ENCODE results near the gene SLC5A10.

The SLC5A10 gene

DNA sequence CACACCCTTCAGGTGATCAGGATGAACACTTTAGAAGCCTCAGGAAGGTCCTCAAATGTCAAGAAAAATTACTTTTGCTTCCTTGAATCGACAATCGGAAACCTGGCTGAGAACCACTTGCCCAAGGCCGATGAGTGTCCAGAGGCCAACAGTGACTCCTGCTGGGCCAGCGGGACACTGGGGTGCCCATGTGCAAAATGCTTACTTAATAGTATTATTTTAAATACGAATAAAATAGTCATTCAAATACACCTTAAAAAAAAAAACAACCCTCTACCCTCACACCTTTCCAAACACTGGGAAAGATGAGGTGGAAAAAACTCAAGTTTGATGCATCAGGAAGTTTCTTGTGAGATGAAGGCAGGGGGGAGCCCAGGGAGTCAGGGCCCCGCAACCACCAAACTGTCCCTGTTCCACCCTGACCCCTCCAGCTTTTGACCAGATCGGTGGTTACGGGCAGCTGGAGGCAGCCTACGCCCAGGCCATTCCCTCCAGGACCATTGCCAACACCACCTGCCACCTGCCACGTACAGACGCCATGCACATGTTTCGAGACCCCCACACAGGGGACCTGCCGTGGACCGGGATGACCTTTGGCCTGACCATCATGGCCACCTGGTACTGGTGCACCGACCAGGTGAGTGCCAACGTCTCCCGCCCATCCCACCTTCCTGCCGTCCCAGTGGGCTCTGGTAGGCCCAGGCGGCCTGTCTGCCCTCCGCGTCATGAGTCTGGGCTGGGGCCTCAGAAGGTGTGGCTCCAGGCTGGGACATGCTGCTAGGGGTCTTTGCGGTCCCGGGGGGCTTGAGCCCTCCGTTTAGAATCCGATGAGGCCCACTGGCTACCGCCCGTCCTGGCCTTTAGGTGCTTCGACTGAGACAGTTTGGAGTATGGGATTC, 18.9 kb downstream of the SLC5A10 start:
- no peak overlapping the region for H3K4me3 ChIP-seq (ENCODE audit: low read depth in 1 of 5, low read length in 5 of 5)
- no peaks in the 10 kb centered on the region for H3K27me3 ChIP-seq (ENCODE audit: control insufficient read depth in 5 of 5, insufficient read depth in 4 of 5, low read length in 5 of 5)
- H3K36me3 ChIP-seq (ENCODE audit: control insufficient read depth in 5 of 5, insufficient read depth in 5 of 5, low read length in 5 of 5) = no peaks in the 10 kb centered on the region
- H3K4me1 ChIP-seq (ENCODE audit: control insufficient read depth in 5 of 5, insufficient read depth in 5 of 5, low read length in 5 of 5) = peaks cover 0 to 11% (median 9%) of the 10 kb centered on the region in 5 donors
- no peak overlapping the region for H3K27ac ChIP-seq (ENCODE audit: low read depth, low read length)
- no peaks in the 10 kb centered on the region for H3K9me3 ChIP-seq (ENCODE audit: control insufficient read depth in 5 of 5, low read length in 5 of 5)
- no peak overlapping the region for H3K9ac ChIP-seq (ENCODE audit: low read length in 5 of 5)

DNA sequence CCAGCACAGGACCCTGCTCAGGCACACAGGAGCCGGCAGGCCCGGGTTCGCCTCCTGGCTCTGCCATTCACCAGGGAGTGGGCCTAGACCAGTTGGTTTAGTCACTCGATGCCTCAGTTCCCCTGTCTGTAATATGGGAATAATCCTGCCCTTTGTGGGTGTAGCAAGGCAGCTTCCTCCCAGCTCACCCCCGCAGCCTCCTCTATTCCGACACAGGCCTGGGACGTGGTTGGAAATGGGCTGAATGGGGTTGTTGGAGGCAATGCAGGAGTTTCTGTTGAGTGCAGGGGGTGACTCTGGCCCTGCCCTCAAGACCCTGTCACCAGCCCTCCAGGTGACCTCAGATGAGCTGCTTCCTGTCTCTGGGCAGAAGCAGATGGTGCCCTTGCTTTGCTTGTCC, 19.8 kb downstream of the SLC5A10 start:
- Histone ChIP-seq H3K4me3 (ENCODE audit: low read depth in 1 of 5, low read length in 5 of 5) (no peak overlapping the region), H3K27ac (ENCODE audit: low read depth, low read length) (no peak overlapping the region), H3K4me1 (ENCODE audit: control insufficient read depth in 5 of 5, insufficient read depth in 5 of 5, low read length in 5 of 5) (peaks cover 0 to 8% (median 8%) of the 10 kb centered on the region in 5 donors), H3K27me3 (ENCODE audit: control insufficient read depth in 5 of 5, insufficient read depth in 4 of 5, low read length in 5 of 5) (no peaks in the 10 kb centered on the region), H3K36me3 (ENCODE audit: control insufficient read depth in 5 of 5, insufficient read depth in 5 of 5, low read length in 5 of 5) (no peaks in the 10 kb centered on the region), H3K9me3 (ENCODE audit: control insufficient read depth in 5 of 5, low read length in 5 of 5) (no peaks in the 10 kb centered on the region), H3K9ac (ENCODE audit: low read length in 5 of 5) (no peak overlapping the region)

DNA sequence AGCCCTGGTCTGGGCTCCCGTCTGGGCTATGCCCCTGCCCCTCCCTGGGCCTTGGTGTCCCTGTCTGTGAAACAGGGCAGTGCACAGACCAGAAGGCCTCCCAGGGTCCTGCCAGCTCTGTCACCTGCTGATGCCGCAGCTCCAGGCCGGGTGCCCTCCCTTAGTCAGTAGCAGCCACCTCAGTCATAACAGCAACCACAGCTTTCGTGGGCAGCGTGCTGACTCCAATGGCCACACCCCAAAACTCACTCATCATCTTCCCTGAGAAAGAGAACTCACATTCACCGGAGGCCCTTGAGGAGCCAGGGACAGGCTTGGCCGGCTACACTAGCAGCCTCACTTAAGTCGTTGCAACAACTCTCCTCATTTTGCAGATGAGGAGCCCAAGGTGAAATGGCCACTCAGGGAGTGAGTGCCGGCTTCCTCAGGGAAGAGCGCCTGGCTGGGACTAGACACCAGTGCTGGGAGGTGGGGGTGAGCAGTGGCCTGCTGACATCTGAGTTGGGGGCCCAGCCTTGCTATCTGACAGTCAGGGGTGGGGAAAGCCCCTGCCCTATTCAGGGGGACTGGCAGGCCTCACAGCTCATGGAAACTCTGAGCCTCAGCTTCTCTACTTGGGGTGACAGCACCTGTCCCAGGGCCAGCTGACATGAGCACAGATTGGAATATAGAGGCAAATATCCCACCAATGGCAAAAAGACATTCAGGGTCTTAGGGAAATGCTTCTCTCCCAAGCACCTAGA, 22.6 kb downstream of the SLC5A10 start:
- Histone ChIP-seq H3K9ac (ENCODE audit: low read length in 5 of 5) (no peak overlapping the region), H3K9me3 (ENCODE audit: control insufficient read depth in 5 of 5, low read length in 5 of 5) (no peaks in the 10 kb centered on the region), H3K4me1 (ENCODE audit: control insufficient read depth in 5 of 5, insufficient read depth in 5 of 5, low read length in 5 of 5) (no peaks in the 10 kb centered on the region), H3K36me3 (ENCODE audit: control insufficient read depth in 5 of 5, insufficient read depth in 5 of 5, low read length in 5 of 5) (peaks cover 0 to 5% (median 0%) of the 10 kb centered on the region in 5 donors), H3K4me3 (ENCODE audit: low read depth in 1 of 5, low read length in 5 of 5) (no peak overlapping the region), H3K27me3 (ENCODE audit: control insufficient read depth in 5 of 5, insufficient read depth in 4 of 5, low read length in 5 of 5) (no peaks in the 10 kb centered on the region), H3K27ac (ENCODE audit: low read depth, low read length) (no peak overlapping the region)

DNA sequence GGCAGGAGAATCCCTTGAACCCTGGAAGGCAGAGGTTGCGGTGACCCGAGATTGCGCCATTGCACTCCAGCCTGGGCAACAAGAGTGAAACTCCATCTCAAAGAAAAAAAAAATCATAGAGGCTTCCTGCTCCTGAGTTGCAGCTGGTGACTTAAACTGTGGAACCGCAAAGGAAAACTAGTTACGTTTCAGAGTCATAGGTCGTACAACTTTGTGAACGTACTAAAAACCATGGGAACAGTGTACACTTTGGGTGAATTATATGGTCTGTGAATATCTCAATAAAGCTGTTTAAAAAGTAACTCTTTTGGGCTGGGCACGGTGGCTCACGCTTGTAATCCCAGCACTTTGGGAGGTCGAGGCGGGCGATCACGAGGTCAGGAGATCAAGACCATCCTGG, 23.6 kb downstream of the SLC5A10 start:
- H3K36me3 ChIP-seq (ENCODE audit: control insufficient read depth in 5 of 5, insufficient read depth in 5 of 5, low read length in 5 of 5) = peaks cover 0 to 5% (median 0%) of the 10 kb centered on the region in 5 donors
- no peaks in the 10 kb centered on the region for H3K4me1 ChIP-seq (ENCODE audit: control insufficient read depth in 5 of 5, insufficient read depth in 5 of 5, low read length in 5 of 5)
- no peaks in the 10 kb centered on the region for H3K27me3 ChIP-seq (ENCODE audit: control insufficient read depth in 5 of 5, insufficient read depth in 4 of 5, low read length in 5 of 5)
- no peak overlapping the region for H3K9ac ChIP-seq (ENCODE audit: low read length in 5 of 5)
- H3K9me3 ChIP-seq (ENCODE audit: control insufficient read depth in 5 of 5, low read length in 5 of 5) = no peaks in the 10 kb centered on the region
- no peak overlapping the region for H3K27ac ChIP-seq (ENCODE audit: low read depth, low read length)
- no peak overlapping the region for H3K4me3 ChIP-seq (ENCODE audit: low read depth in 1 of 5, low read length in 5 of 5)

DNA sequence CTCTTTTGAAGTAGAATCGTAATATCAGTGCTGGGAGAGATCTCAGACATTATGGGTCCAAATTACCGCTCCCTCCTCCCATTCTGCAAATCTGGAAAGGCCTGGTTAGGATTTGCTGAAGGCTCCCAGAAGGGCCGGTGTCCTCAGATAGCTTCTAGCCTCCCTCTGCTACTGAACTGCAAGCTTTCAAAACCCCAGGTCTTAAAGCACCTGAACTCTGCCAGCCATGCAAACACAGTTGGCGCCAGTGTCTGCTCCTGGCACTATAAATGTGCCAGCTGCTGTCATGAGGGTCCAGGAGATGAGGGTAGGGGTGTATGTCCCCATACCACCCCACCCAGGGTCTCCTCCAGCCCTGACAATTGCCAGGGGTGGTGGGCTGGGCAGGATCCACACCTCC, 24.2 kb downstream of the SLC5A10 start:
- H3K36me3 ChIP-seq (ENCODE audit: control insufficient read depth in 5 of 5, insufficient read depth in 5 of 5, low read length in 5 of 5) = peaks cover 0 to 5% (median 0%) of the 10 kb centered on the region in 5 donors
- H3K27ac ChIP-seq (ENCODE audit: low read depth, low read length) = no peak overlapping the region
- no peaks in the 10 kb centered on the region for H3K27me3 ChIP-seq (ENCODE audit: control insufficient read depth in 5 of 5, insufficient read depth in 4 of 5, low read length in 5 of 5)

DNA sequence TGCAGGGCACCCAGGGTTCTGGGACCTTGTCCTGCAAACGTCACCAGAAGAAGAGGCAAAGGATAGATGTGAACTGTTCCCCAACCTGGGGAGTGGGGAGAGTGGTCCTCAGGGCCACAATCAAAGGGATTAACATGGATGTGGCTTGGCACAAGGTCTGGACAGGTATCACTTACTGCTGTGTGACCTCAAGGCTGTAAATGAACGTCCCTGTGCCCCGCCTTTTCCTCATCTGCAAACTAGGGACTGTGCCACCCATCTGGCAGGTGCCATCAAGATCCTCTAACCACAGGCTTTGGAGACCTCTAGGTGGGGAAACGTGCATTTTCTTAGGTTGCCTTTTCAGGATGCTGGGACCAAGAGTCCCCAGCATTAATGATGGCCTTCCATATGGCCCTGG, 25.1 kb downstream of the SLC5A10 start:
- H3K9me3 ChIP-seq (ENCODE audit: control insufficient read depth in 5 of 5, low read length in 5 of 5) = no peaks in the 10 kb centered on the region
- H3K27me3 ChIP-seq (ENCODE audit: control insufficient read depth in 5 of 5, insufficient read depth in 4 of 5, low read length in 5 of 5) = no peaks in the 10 kb centered on the region
- no peak overlapping the region for H3K27ac ChIP-seq (ENCODE audit: low read depth, low read length)
- H3K9ac ChIP-seq (ENCODE audit: low read length in 5 of 5) = no peak overlapping the region
- H3K4me3 ChIP-seq (ENCODE audit: low read depth in 1 of 5, low read length in 5 of 5) = no peak overlapping the region
- no peaks in the 10 kb centered on the region for H3K4me1 ChIP-seq (ENCODE audit: control insufficient read depth in 5 of 5, insufficient read depth in 5 of 5, low read length in 5 of 5)
- H3K36me3 ChIP-seq (ENCODE audit: control insufficient read depth in 5 of 5, insufficient read depth in 5 of 5, low read length in 5 of 5) = peaks cover 0 to 5% (median 0%) of the 10 kb centered on the region in 5 donors

More for the DNA sequence above, 24.2 kb downstream of the SLC5A10 start:
- Histone ChIP-seq H3K9ac (ENCODE audit: low read length in 5 of 5) (no peak overlapping the region), H3K4me1 (ENCODE audit: control insufficient read depth in 5 of 5, insufficient read depth in 5 of 5, low read length in 5 of 5) (no peaks in the 10 kb centered on the region), H3K9me3 (ENCODE audit: control insufficient read depth in 5 of 5, low read length in 5 of 5) (no peaks in the 10 kb centered on the region), H3K4me3 (ENCODE audit: low read depth in 1 of 5, low read length in 5 of 5) (no peak overlapping the region)

DNA sequence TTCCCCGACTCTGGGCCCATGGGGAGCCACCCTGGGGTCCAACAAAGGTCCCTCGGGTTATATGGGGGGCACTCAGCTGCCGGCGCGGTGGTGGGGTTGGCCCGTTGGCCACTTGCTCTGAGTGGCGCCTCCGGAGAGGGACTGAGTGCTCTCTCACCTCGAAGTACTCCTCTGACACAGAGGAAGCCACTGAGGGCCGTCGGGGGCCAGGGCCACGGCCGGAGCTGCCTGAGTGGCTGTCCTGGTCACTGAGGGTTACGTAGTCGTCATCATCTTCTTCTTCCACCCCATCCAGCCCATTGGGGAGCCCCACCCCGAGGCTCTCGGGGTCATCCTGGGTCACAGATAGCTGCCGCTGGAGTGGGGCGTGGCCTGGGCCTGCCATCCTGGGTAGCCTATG, 25.7 kb downstream of the SLC5A10 start:
- peaks cover 0 to 5% (median 0%) of the 10 kb centered on the region in 5 donors for H3K36me3 ChIP-seq (ENCODE audit: control insufficient read depth in 5 of 5, insufficient read depth in 5 of 5, low read length in 5 of 5)
- no peaks in the 10 kb centered on the region for H3K9me3 ChIP-seq (ENCODE audit: control insufficient read depth in 5 of 5, low read length in 5 of 5)
- no peaks in the 10 kb centered on the region for H3K4me1 ChIP-seq (ENCODE audit: control insufficient read depth in 5 of 5, insufficient read depth in 5 of 5, low read length in 5 of 5)
- H3K9ac ChIP-seq (ENCODE audit: low read length in 5 of 5) = no peak overlapping the region
- no peak overlapping the region for H3K27ac ChIP-seq (ENCODE audit: low read depth, low read length)
- no peaks in the 10 kb centered on the region for H3K27me3 ChIP-seq (ENCODE audit: control insufficient read depth in 5 of 5, insufficient read depth in 4 of 5, low read length in 5 of 5)
- no peak overlapping the region for H3K4me3 ChIP-seq (ENCODE audit: low read depth in 1 of 5, low read length in 5 of 5)

DNA sequence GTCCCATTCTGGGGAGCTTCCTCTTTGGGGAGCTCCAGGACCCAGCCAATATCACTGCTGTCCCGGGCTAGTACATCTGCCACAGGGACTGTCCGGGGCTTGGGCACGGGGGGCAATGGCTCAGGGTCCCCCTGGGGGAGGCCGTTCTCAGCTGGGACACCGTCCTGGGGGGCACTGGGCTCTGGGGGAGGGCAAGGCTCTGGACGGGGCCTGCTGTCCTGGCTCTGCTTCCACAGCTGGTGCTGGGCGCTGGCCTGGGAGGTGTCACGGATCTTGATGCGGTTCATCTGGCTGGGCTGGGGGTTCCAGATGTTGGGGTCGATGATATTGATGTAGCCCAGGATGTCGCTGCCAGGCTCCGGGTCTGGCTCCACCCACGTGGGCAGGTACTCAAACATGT, 26.1 kb downstream of the SLC5A10 start:
- Histone ChIP-seq H3K4me1 (ENCODE audit: control insufficient read depth in 5 of 5, insufficient read depth in 5 of 5, low read length in 5 of 5) (no peaks in the 10 kb centered on the region), H3K27me3 (ENCODE audit: control insufficient read depth in 5 of 5, insufficient read depth in 4 of 5, low read length in 5 of 5) (no peaks in the 10 kb centered on the region), H3K9ac (ENCODE audit: low read length in 5 of 5) (no peak overlapping the region), H3K4me3 (ENCODE audit: low read depth in 1 of 5, low read length in 5 of 5) (no peak overlapping the region), H3K9me3 (ENCODE audit: control insufficient read depth in 5 of 5, low read length in 5 of 5) (no peaks in the 10 kb centered on the region), H3K27ac (ENCODE audit: low read depth, low read length) (no peak overlapping the region), H3K36me3 (ENCODE audit: control insufficient read depth in 5 of 5, insufficient read depth in 5 of 5, low read length in 5 of 5) (peaks cover 0 to 5% (median 0%) of the 10 kb centered on the region in 5 donors)

DNA sequence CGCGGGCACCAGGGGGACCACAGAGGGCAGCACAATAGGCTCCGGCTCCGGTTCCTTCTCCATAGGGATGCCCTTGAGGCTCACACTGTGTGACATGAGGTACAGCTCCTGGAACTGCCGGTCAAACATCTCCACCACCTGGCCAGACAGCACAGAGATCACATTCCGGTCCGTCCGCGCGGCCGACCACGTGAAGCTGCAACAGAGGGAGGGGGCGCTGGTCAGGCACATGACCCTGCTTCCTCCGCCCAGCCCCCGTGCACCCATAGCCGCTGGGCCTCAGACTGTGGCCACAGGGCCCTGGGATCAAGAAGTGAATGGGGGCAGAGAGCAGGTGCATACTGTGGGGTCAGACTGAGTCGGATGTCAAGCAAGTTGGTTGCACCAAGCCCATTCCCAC, 26.7 kb downstream of the SLC5A10 start:
- Histone ChIP-seq H3K4me1 (ENCODE audit: control insufficient read depth in 5 of 5, insufficient read depth in 5 of 5, low read length in 5 of 5) (no peaks in the 10 kb centered on the region), H3K9ac (ENCODE audit: low read length in 5 of 5) (no peak overlapping the region), H3K36me3 (ENCODE audit: control insufficient read depth in 5 of 5, insufficient read depth in 5 of 5, low read length in 5 of 5) (peaks cover 0 to 5% (median 0%) of the 10 kb centered on the region in 5 donors), H3K4me3 (ENCODE audit: low read depth in 1 of 5, low read length in 5 of 5) (no peak overlapping the region), H3K27ac (ENCODE audit: low read depth, low read length) (no peak overlapping the region), H3K9me3 (ENCODE audit: control insufficient read depth in 5 of 5, low read length in 5 of 5) (no peaks in the 10 kb centered on the region), H3K27me3 (ENCODE audit: control insufficient read depth in 5 of 5, insufficient read depth in 4 of 5, low read length in 5 of 5) (no peaks in the 10 kb centered on the region)

DNA sequence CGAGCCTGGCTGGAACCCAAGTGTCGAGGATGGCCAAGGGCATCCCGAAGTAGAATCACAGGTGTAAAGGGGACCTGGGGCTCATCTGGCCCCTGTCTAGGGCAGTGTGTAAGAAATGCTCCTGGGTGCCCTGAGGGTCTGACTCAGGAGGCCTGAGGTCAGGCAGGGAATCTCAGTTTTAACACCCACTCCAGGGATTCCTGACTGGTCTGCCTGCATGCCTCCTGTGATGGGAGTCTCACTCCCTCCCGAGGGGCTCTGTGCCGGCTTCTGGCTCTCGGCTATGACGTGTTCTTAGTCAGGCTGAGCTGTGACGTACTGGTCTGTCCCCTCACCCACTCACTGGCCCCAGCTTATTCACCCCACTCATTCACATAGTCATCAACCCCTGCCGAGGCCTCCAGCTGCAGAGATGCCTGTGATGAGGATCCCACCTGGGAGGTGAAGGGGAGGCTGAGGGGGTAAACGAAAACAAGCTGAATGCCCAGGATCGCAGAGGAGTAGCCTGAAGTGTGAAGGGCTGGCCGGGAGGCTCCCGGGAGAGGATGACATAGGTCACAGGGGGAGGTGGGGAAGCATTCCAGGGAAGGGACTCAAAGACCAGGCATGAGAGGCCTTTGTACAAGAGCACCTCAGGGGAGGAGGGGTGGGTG, 28.8 kb downstream of the SLC5A10 start:
- no peak overlapping the region for H3K9ac ChIP-seq (ENCODE audit: low read length in 5 of 5)
- no peak overlapping the region for H3K27ac ChIP-seq (ENCODE audit: low read depth, low read length)
- H3K4me1 ChIP-seq (ENCODE audit: control insufficient read depth in 5 of 5, insufficient read depth in 5 of 5, low read length in 5 of 5) = no peaks in the 10 kb centered on the region

More for the DNA sequence above, 28.8 kb downstream of the SLC5A10 start:
- H3K4me3 ChIP-seq (ENCODE audit: low read depth in 1 of 5, low read length in 5 of 5) = no peak overlapping the region
- peaks cover 0 to 5% (median 0%) of the 10 kb centered on the region in 5 donors for H3K36me3 ChIP-seq (ENCODE audit: control insufficient read depth in 5 of 5, insufficient read depth in 5 of 5, low read length in 5 of 5)
- H3K27me3 ChIP-seq (ENCODE audit: control insufficient read depth in 5 of 5, insufficient read depth in 4 of 5, low read length in 5 of 5) = no peaks in the 10 kb centered on the region
- no peaks in the 10 kb centered on the region for H3K9me3 ChIP-seq (ENCODE audit: control insufficient read depth in 5 of 5, low read length in 5 of 5)

All from subcutaneous abdominal adipose tissue (tissue), 5 donors.